Ishikawa (cell line): Measurements from ENCODE around the gene SALL3.

Source experiments
- CEBPB ChIP-seq: IDR thresholded peaks from 2 replicates; pipeline ENCODE4 v1.6.1; 2012
- CREB1 ChIP-seq: IDR thresholded peaks from 2 replicates; pipeline ENCODE4 v1.6.1; 2012; ENCODE audit warnings: low read depth
- EGR1 ChIP-seq: IDR thresholded peaks from 2 replicates; pipeline ENCODE4 v1.6.1; 2012
- EP300 ChIP-seq: IDR thresholded peaks from 2 replicates; pipeline ENCODE4 v1.6.1; 2012; ENCODE audit warnings: borderline replicate concordance
- FOXM1 ChIP-seq: IDR thresholded peaks from 2 replicates; pipeline ENCODE4 v1.6.1; 2012; ENCODE audit warnings: low read depth, borderline replicate concordance
- NFIC ChIP-seq: IDR thresholded peaks from 2 replicates; pipeline ENCODE4 v1.6.1; 2012
- RAD21 ChIP-seq: IDR thresholded peaks from 2 replicates; pipeline ENCODE4 v1.6.1; 2012; ENCODE audit warnings: low read depth
- TAF1 ChIP-seq: IDR thresholded peaks from 2 replicates; pipeline ENCODE4 v1.6.1; 2012; ENCODE audit warnings: low read depth, mild to moderate bottlenecking
- TCF12 ChIP-seq: IDR thresholded peaks from 2 replicates; pipeline ENCODE4 v1.6.1; 2012; ENCODE audit warnings: low read depth
- TEAD4 ChIP-seq: IDR thresholded peaks from 2 replicates; pipeline ENCODE4 v1.6.1; 2012
- YY1 ChIP-seq: IDR thresholded peaks from 2 replicates; pipeline ENCODE4 v1.6.1; 2012; ENCODE audit warnings: low read depth
- ZBTB7A ChIP-seq: IDR thresholded peaks from 2 replicates; pipeline ENCODE4 v1.6.1; 2012; ENCODE audit warnings: low read depth
- TF ChIP-seq, protein P1 (sequence below): IDR thresholded peaks from 2 replicates; pipeline ENCODE4 v1.6.1; 2012
- TF ChIP-seq, protein P2 (sequence below): IDR thresholded peaks from 2 replicates; pipeline ENCODE4 v1.6.1; 2012; ENCODE audit warnings: low read depth, mild to moderate bottlenecking
- TF ChIP-seq, protein P3 (sequence below): IDR thresholded peaks from 2 replicates; pipeline ENCODE4 v1.6.1; 2012

The SALL3 gene

DNA sequence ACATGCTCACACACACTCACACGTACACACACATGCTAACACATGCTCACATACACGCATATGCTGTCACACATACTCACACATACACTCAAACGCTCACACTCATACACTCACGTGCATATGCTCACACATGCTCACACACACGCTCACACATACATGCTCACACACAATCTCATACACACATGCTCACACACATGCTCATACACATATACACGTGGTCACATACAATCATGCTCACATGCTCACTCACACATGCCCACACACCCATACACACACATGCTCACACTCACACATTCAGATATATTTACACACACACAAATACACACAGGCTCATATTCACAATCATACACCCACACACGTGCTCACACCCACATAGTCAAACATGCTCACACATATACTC is 17.5 kb upstream of the SALL3 start:
- TF ChIP-seq TCF12, result no peak

DNA sequence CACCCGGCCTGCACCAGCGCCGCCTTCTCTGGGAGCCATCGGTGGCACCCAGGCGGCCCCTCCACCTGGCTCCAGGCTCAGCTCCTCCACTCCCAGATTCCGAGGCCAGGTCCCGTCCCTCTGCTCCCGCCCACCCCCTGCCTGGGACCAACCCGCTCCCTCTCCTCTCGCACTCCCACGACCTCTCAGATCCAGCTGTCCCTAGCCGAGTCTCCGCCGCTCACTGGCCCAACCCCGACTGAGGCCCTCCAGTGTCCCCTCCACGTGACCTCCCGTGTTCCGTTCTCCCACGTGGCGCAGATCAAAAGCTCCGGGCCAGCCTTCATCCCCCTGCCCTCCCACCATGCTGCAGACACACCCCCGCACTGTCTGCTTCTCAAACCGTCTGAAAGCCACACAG is 14.4 kb upstream of the SALL3 start:
- TF ChIP-seq, protein P1, sequence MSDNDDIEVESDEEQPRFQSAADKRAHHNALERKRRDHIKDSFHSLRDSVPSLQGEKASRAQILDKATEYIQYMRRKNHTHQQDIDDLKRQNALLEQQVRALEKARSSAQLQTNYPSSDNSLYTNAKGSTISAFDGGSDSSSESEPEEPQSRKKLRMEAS, result no peak
- TF ChIP-seq ZBTB7A (no peak), EP300 (no peak), TAF1 (no peak), EGR1 (no peak)
- TF ChIP-seq, protein P2, sequence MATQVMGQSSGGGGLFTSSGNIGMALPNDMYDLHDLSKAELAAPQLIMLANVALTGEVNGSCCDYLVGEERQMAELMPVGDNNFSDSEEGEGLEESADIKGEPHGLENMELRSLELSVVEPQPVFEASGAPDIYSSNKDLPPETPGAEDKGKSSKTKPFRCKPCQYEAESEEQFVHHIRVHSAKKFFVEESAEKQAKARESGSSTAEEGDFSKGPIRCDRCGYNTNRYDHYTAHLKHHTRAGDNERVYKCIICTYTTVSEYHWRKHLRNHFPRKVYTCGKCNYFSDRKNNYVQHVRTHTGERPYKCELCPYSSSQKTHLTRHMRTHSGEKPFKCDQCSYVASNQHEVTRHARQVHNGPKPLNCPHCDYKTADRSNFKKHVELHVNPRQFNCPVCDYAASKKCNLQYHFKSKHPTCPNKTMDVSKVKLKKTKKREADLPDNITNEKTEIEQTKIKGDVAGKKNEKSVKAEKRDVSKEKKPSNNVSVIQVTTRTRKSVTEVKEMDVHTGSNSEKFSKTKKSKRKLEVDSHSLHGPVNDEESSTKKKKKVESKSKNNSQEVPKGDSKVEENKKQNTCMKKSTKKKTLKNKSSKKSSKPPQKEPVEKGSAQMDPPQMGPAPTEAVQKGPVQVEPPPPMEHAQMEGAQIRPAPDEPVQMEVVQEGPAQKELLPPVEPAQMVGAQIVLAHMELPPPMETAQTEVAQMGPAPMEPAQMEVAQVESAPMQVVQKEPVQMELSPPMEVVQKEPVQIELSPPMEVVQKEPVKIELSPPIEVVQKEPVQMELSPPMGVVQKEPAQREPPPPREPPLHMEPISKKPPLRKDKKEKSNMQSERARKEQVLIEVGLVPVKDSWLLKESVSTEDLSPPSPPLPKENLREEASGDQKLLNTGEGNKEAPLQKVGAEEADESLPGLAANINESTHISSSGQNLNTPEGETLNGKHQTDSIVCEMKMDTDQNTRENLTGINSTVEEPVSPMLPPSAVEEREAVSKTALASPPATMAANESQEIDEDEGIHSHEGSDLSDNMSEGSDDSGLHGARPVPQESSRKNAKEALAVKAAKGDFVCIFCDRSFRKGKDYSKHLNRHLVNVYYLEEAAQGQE, result no peak

DNA sequence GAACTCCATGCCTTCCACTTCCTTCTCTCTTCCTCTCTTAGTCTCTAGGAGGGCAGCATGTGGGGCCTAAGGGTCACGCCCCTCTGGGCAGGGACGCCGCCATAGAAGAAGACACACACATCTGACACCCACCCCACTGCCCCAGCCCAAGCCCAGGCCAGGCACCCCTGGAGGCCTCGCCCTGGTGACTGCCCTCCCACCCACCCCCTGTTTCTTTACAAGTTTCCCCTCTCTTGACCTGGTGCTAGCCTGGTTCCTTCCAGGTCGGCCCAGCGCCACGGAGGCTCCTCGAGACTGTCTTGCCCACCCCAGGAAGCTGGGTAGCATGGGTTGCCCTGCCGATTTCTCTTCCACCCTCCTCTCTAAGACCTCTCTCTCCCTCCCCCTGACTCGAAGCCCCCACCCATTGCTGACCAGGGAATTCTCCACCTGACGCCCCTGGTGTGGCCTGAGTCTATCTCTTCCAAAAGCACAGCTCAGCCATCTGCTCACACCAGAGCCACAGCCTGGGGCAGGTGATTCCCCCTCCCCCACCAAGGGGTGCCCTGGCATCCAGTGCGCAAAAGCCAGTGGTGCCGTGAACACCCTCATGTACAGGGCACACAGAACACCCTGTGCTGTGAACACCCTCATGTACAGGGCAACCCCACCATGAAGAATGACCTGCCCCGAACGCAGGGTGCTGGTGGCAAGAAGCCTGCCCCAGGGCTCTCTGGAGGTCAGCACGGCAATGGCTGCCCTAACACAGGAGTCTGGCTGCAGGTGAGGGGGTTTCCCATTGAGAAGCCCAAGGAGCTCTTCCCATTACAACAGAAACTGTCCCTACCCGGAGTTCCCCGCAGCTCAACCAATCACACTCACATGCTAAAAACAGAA is 13.5 kb upstream of the SALL3 start:
- TF ChIP-seq NFIC (no peak), RAD21 (no peak), TAF1 (no peak), EGR1 (no peak), FOXM1 (no peak), TEAD4 (no peak), TCF12 (no peak), ZBTB7A (no peak), YY1 (no peak), CREB1 (no peak), CEBPB (no peak), EP300 (no peak)
- TF ChIP-seq, protein P1, result no peak
- TF ChIP-seq, protein P3, sequence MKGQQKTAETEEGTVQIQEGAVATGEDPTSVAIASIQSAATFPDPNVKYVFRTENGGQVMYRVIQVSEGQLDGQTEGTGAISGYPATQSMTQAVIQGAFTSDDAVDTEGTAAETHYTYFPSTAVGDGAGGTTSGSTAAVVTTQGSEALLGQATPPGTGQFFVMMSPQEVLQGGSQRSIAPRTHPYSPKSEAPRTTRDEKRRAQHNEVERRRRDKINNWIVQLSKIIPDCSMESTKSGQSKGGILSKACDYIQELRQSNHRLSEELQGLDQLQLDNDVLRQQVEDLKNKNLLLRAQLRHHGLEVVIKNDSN, result no peak
- TF ChIP-seq, protein P2, result no peak

DNA sequence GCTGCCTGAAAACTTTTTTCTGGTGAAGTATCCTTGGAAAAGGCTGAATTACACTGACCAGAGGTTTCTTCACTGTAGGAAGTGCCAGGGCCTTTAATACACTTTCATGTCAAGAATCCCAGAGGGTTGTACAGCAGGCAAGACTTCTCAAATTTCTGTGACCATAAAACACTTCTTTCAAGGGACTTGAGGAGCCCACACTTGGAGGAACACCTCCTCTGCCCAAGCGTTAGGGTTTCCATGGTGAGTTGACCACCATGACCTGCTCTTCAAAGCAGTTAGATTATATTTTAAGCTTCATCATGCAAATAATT is 12.9 kb upstream of the SALL3 start:
- TF ChIP-seq ZBTB7A, result no peak
- TF ChIP-seq, protein P1, result no peak
- no peak for TF ChIP-seq CEBPB
- TF ChIP-seq, protein P3, result no peak
- TF ChIP-seq FOXM1, result no peak
- TF ChIP-seq RAD21, result no peak
- TF ChIP-seq, protein P2, result no peak
- no peak for TF ChIP-seq TCF12
- no peak for TF ChIP-seq CREB1

DNA sequence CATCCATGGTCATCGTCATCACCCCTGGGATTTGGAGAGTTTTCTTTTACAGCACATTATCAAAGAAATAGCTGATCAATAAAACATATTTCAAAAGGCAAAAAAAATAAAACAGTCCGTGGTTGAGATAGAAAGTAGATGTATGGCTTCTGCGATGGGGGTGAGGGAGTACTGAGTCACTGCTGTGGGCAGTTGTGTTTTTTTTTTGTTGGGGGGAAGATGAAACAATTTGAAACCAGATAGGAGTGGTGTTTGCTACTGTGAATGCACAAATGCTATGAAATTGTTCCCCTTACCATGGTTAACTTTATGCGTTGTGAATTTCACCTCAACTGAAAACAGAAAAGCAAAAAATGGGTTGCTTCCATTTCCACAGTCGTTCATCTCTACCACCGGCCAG is 11.9 kb upstream of the SALL3 start:
- no peak for TF ChIP-seq TEAD4
- TF ChIP-seq CEBPB, result no peak
- TF ChIP-seq, protein P2, result no peak
- no peak for TF ChIP-seq YY1
- TF ChIP-seq TCF12, result no peak
- no peak for TF ChIP-seq TAF1
- no peak for TF ChIP-seq ZBTB7A
- TF ChIP-seq EGR1, result no peak
- TF ChIP-seq EP300, result no peak
- TF ChIP-seq, protein P3, result no peak
- no peak for TF ChIP-seq NFIC
